ENCODE data around the gene CHI3L2. TPM values are rescaled to one million over a fixed set of nuclear protein-coding genes. Genes with fewer than 3 reads are reported as not detected.

The CHI3L2 gene
- total RNA-seq, 1 donor from 2014 or later = not detected

DNA sequence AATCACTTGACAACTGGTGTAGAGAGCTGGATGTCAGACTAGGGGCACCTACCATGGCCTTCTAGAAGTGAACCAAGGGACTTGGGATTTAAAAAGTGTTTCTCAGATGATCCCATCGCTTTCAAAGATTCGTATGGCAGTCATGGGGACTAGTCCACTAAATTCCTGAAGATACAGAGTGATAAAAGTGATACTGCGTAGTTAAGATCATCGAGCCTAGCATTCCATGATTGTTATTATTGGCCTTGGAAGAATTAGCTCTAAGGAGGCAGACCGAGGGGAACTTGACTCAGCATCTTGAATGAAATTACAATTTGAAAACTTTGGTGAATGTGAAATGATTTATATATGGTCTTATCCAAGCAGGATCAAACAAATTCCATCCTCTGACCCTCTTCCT lies 61.9 kb downstream of the CHI3L2 start:
- H3K4me3 Mint-ChIP-seq (ENCODE audit: low read depth) = no peak overlapping the region
- no peak for TF ChIP-seq CTCF (IDR thresholded peaks at IDR 0.05; ENCODE audit: unreplicated experiment)
- H3K4me1 Mint-ChIP-seq (ENCODE audit: low read depth) = peaks cover 12% of the 10 kb centered on the region
- no peak overlapping the region for H3K27ac Mint-ChIP-seq
- no peaks in the 10 kb centered on the region for H3K27me3 Mint-ChIP-seq
- no peaks in the 10 kb centered on the region for H3K36me3 Mint-ChIP-seq (ENCODE audit: insufficient read depth)
- no peak for DNase-seq (ENCODE audit: low spot score, unreplicated experiment)
- H3K9me3 Mint-ChIP-seq (ENCODE audit: low read depth) = no peaks in the 10 kb centered on the region

GRCh38 chr1:111290104-111290503 lies 62.6 kb downstream of the CHI3L2 start:
- H3K4me3 Mint-ChIP-seq (ENCODE audit: low read depth) = no peak overlapping the region
- DNase-seq (ENCODE audit: low spot score, unreplicated experiment) = no peak
- no peaks in the 10 kb centered on the region for H3K9me3 Mint-ChIP-seq (ENCODE audit: low read depth)
- no peaks in the 10 kb centered on the region for H3K27me3 Mint-ChIP-seq
- no peak for TF ChIP-seq CTCF (IDR thresholded peaks at IDR 0.05; ENCODE audit: unreplicated experiment)
- no peaks in the 10 kb centered on the region for H3K36me3 Mint-ChIP-seq (ENCODE audit: insufficient read depth)
- H3K27ac Mint-ChIP-seq = no peak overlapping the region
- peaks cover 12% of the 10 kb centered on the region for H3K4me1 Mint-ChIP-seq (ENCODE audit: low read depth)

- DNase-seq (ENCODE audit: low spot score, unreplicated experiment) = no peak
- Mint-ChIP-seq H3K4me3 (ENCODE audit: low read depth) (no peak within 1 kb of the TSS), H3K27ac (no peak within 1 kb of the TSS), H3K36me3 (ENCODE audit: insufficient read depth) (no peaks in the 10 kb centered on the region), H3K27me3 (no peaks in the 10 kb centered on the region), H3K9me3 (ENCODE audit: low read depth) (no peaks in the 10 kb centered on the region), H3K4me1 (ENCODE audit: low read depth) (peaks cover 12% of the 10 kb centered on the region)
- no peak for TF ChIP-seq CTCF (IDR thresholded peaks at IDR 0.05; ENCODE audit: unreplicated experiment)
Observed at GRCh38 chr1:111290630-111291029, 63.1 kb downstream of the CHI3L2 start, which contains the start of gene CHIA. CHIA (plus strand) TSS chr1:111290851; CDS start chr1:111310468, 19,617 bp downstream.

Other genes with a start within 250 kb of the CHI3L2 start
- 34.4 and 35.4 TPM in 2 replicates for gene DRAM2, start 87.6 kb upstream of the CHI3L2 start, total RNA-seq
- 35.6 and 41.1 TPM in 2 replicates for gene CEPT1, start 87.5 kb upstream of the CHI3L2 start, total RNA-seq
- 2.6 and 3.0 TPM in 2 replicates for gene DENND2D, start 27.1 kb upstream of the CHI3L2 start, total RNA-seq
- gene CHIA, start 63.1 kb downstream of the CHI3L2 start, total RNA-seq = not detected in 2 replicates
- gene OVGP1, start 200.0 kb downstream of the CHI3L2 start, total RNA-seq = 3.1 and 3.9 TPM in 2 replicates
- 91.2 and 93.6 TPM in 2 replicates for gene WDR77, start 221.5 kb downstream of the CHI3L2 start, total RNA-seq
- 212 and 214 TPM in 2 replicates for gene ATP5PB, start 221.8 kb downstream of the CHI3L2 start, total RNA-seq
- 0.55 and 0.69 TPM in 2 replicates for gene C1orf162, start 246.3 kb downstream of the CHI3L2 start, total RNA-seq